ENCODE data around the gene ANKFN1.

ANKFN1 gene

GRCh38 chr17:56146534-56146933, 6.7 kb upstream of the ANKFN1 start:
- no peak for DNase-seq (ENCODE audit: low read depth in 3 of 3)

- DNase-seq (ENCODE audit: low read depth in 3 of 3), result no peak
Measured at GRCh38 chr17:56148333-56148732, 4.9 kb upstream of the ANKFN1 start.

DNA sequence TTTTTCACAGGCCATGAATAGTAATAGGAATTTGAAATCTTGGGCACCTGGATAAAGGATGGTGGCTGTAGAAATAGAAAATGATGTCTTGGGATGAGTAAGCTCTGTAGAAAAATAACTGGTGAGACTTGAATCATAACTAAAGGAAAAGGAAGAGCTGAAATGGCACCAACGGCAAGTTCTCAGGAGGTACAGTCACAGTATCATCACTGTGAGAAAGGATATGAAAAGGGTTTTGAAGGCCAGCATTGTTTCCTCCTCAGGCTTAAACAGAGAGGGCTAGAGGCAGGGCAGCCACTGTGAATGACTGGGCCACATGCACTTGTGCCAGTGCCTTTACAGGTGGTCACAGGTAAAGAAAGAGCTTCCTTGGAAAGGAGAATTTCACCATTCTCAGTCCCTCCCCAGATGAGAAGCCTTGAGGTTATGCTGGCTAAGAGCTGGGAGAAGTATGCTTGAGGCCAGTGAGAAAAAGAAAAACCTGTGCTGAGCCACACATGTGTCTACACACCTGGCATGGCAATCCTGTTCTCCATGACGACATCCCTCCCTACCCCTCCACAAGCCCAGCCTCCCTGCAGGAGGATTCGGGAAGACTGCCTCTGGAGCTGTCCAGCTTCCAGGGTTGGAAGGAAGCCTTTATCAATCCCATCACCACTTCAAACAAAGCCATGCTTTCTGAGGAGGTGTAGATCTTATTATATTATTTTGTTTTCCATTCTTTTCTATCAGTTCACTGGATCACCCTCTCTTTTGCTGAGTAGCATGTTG, 3.8 kb upstream of the ANKFN1 start:
- no peak for DNase-seq (ENCODE audit: low read depth in 3 of 3)

DNA sequence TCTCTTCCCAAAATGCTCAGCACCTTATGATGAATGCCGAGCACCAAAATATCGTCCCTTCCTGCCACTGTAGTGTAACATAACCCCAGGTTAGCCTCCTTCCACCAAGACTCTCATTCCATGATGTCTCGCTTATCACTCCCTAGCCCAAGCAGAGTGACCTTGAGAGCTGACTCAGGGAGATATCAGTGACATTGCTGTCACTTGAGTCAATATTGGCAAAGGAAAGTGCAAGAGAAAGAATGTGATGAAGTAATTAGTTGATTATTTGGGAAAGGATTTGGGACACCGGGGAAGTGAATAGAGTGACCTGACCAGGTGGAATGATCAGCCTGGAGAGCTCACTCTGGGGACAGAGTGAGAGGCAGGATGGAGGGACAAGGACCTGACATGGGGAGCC, 2.6 kb upstream of the ANKFN1 start:
- DNase-seq (ENCODE audit: low read depth in 3 of 3), result no peak

DNA sequence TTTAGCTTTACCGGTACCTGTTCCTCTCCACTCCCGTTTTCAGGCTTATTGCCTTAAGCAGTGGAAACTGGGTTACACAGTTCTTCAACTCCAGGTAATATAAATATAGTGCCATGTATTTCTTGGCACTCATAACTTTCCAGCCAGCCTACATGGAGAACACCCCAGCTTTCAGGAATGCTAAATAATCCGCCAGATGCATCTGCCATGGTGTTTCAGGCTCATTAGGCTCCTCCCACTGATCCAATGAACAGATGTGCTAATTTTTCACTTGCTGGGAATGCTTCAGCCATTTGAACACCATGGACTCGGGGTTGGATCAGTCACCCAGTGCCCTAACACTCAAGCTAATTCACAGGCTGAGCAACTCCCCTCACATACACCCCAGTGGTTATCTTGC, 4.6 kb downstream of the ANKFN1 start:
- no peak for DNase-seq (ENCODE audit: low read depth in 3 of 3)

DNA sequence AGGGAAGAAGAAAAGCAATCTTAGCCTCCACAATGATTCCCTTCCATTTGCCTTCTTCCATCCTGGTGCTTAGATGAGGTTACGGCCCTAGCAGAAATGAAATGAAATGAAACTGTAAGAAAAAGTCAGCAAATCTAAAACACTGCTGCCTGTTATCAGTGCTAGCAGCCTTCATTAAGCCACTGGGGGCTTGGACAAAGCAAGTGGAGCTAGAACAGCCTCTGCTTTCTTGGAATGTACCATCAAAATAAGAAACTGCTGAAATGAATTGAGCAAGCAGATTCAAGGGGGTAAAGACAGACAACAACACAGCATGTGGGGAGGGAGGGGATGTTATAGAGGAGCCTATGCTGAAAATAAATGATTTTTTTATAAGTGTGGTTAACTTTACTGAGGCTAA, 5.1 kb downstream of the ANKFN1 start:
- no peak for DNase-seq (ENCODE audit: low read depth in 3 of 3)

- DNase-seq (ENCODE audit: low read depth in 3 of 3), result no peak
Measured at GRCh38 chr17:56158915-56159825, 5.9 kb downstream of the ANKFN1 start.

DNA sequence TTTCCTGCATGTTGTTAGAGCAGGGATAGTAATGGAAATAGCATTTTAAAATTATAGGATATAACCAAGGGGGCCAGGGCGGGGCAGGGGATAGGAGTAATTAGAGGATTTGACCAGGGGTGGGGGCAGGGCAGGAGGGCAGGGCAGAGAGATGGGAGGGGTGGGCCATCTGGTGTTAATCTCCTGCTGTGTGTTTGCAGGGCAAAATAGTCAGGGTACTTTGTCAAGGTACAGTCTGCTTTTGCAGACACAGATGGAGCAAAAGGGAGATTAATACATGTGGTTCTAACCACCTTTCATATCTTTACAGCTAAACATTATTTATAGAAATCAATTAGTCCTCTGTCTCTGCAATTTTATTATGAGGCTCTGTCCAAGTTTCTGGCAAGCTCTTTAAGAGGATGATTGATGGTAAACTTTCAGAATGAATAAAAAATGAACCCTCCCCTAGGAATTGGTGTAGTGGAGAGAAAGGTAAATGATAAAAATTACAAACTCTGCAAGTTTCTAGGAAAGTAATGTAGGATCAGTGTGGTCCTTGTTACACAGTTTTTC, 6.6 kb downstream of the ANKFN1 start:
- no peak for DNase-seq (ENCODE audit: low read depth in 3 of 3)

DNA sequence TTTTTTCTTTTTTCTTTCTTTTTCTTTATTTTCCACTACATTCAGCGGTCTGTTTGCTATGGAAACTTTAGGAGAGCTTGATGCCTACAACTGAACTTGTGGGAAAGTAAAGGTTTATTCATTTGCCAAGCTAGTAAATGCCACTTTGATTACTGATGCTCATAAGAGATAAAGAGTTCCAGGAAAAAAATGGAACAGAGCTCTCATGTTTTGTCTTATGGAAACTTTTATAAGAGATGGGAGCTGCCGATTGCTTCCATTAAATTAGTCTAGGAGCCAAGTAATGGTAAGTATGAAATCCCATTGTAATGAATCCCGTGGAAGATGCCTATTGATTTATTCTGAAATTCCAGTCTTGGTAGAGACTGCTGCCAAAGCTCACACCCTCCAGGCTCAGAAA, 7.1 kb downstream of the ANKFN1 start:
- no peak for DNase-seq (ENCODE audit: low read depth in 3 of 3)

DNA sequence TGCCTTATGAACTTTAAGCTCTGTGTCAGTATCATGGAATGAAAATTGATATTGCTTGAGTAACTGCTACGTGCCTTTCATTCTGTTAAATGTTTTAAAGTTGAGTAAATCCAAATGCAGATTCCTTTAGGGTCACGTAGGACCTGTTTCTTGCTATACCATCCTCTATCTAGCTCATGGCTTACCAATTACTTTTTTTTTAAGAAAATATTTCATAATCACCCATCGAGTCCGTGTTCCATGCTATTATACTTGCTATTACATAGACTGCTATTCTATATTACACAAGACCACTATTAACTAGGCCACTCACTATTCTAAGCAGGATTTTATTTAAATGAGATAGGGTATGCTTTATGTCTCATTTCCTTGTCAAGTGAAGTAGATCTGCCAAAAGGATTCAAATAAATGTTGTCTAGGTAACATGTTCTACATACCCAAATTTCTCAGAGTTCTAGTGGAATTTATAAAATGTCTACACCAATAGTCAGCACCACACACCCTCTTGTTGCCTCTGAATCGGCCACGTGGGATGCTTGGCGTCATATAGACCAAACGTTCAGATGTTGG, 11.9 kb downstream of the ANKFN1 start:
- no peak for DNase-seq (ENCODE audit: low read depth in 3 of 3)

- DNase-seq (ENCODE audit: low read depth in 3 of 3), result no peak
Measured at GRCh38 chr17:56167491-56167890, 14.2 kb downstream of the ANKFN1 start.

- DNase-seq (ENCODE audit: low read depth in 3 of 3), result no peak
Measured at GRCh38 chr17:56169621-56170020, 16.3 kb downstream of the ANKFN1 start.

- DNase-seq (ENCODE audit: low read depth in 3 of 3), result no peak
Measured at GRCh38 chr17:56171186-56171959, 18.1 kb downstream of the ANKFN1 start.

- DNase-seq (ENCODE audit: low read depth in 3 of 3), result no peak
Measured at GRCh38 chr17:56172517-56172982, 19.3 kb downstream of the ANKFN1 start.

GRCh38 chr17:56173026-56173425, 19.8 kb downstream of the ANKFN1 start:
- no peak for DNase-seq (ENCODE audit: low read depth in 3 of 3)

- DNase-seq (ENCODE audit: low read depth in 3 of 3), result no peak
Measured at GRCh38 chr17:56173958-56174835, 20.9 kb downstream of the ANKFN1 start.

GRCh38 chr17:56175299-56175955, 22.2 kb downstream of the ANKFN1 start:
- no peak for DNase-seq (ENCODE audit: low read depth in 3 of 3)

DNA sequence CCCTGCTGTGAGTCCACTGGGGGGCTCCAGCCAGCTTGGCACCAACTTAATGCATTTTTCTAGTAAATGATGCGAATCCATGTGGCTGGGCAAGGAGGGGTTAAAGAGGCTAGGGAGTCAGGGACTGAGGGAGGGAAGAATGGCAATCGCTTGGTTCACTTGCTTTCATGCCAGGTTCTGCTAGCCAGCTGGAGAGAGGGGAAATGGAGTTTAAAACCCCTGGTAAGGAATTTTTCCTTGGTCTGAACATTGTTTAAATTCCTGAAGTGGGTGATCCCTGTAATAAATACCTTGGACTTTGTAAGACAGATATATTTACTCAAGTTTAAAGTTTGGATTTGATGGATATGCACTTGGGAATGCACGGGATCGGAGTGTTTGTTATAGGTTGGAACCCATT, 22.8 kb downstream of the ANKFN1 start:
- no peak for DNase-seq (ENCODE audit: low read depth in 3 of 3)

DNA sequence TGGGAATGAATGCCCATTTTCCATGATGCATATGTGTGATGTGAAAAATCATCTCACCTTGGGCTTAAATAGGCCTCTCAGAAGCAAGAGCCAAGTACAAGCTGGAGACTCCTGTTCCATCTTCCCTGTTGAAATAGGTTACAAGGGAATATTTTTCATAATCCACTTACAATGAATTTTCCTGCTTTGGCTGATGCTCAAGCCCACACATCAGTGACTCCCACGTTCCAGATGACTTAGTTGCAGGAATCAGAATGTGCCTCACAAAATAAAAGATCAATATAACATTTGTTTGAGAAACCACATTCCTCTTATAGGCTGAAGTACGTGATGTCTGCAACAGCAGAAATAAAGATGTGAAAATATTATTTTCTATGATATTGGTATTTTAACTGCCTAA, 24.1 kb downstream of the ANKFN1 start:
- no peak for DNase-seq (ENCODE audit: low read depth in 3 of 3)

DNA sequence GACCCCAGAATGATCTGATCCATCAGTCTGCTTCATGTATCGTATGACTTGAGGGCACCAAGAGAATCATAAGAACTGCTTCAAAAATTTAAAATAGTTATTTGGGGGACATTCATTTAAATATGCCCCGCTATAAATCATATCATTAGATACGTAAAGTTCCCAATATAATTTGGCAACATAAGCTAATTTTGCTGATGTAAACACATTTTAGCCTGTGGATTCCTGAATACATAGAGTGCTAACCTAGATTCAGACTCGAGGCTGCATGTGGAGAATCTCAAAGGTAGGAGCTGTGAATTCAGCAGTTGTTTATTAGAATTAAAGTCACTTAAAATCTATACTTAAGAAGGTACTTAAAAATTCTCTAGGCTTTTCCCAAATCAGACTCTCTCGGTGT, 24.9 kb downstream of the ANKFN1 start:
- no peak for DNase-seq (ENCODE audit: low read depth in 3 of 3)

Measured in stimulated activated CD4-positive, alpha-beta T cell treated with anti-CD3 and anti-CD28 coated beads, TNF-alpha, amount 100 ng/mL, for 4 hours (primary cell).